Pancreas (tissue), 10 donors: Measurements from ENCODE around the gene ASB1. TPM values are rescaled to one million over a fixed set of nuclear protein-coding genes. Genes with fewer than 3 reads are reported as not detected.

Experiments used
- ATAC-seq, 4 donors: fragments of 200-7000 bp; cut with Tn5 transposase; one replicate each; pipeline versions ENCODE4 v1.8.0 to v1.9.1; 2020; ENCODE audit warnings: mild to moderate bottlenecking in 4 of 4, moderate library complexity in 4 of 4
- DNase-seq, 6 donors: peaks; one replicate each; pipeline ENCODE4 v3.0.0-alpha.2; 2020
- FAIRE-seq: peaks from 2 replicates; lab custom pipeline; 2012; peaks lifted over from hg19 to GRCh38; lab: Jason Lieb, UNC
- H3K27ac ChIP-seq, 4 donors: fragments of 200-600 bp; sonication (generic); 1 replicate in 3 of 4; 2 replicates in 1 of 4; pipeline versions ENCODE4 v1.5.0 to v1.8.0; 2020
- H3K27me3 ChIP-seq, 4 donors: fragments of 200-600 bp; one replicate each; pipeline ENCODE4 v1.8.0; 2021
- H3K36me3 ChIP-seq, 3 donors: fragments of 200-600 bp; sonication (generic) in 1 of 3; one replicate each; pipeline versions ENCODE4 v1.5.0 to v1.8.0; 2020 to 2021
- H3K4me1 ChIP-seq, 3 donors: fragments of 200-600 bp; one replicate each; pipeline ENCODE4 v1.8.0; 2021
- H3K4me3 ChIP-seq, 4 donors: fragments of 200-600 bp; sonication (generic) in 2 of 4; one replicate each; pipeline versions ENCODE4 v1.5.0 to v1.8.0; 2020 to 2021
- H3K9me3 ChIP-seq, 4 donors: fragments of 200-600 bp; one replicate each; pipeline ENCODE4 v1.8.0; 2021
- CTCF ChIP-seq, 4 donors: fragments of 200-600 bp; sonication (generic) in 3 of 4; IDR thresholded peaks; one replicate each; pipeline versions ENCODE4 v1.5.0 to v1.8.0; 2021; ENCODE audit warnings: antibody characterized with exemption in 4 of 4
- WGBS, 2 donors: extraction: QIAGEN DNeasy Blood & Tissue Kit; methylation state at CpG; one replicate each; pipeline ENCODE4 v1.1.7; 2013; 5-methylcytosine and 5-hydroxymethylcytosine counted together
- intact Hi-C, 3 donors: fragments of 100-400 bp; cut with DNase I; formaldehyde crosslinking; loops; one replicate each; pipeline versions ENCODE4 v1.11.1 to v1.14.2; 2022
- polyA plus RNA-seq, 2 donors: library from polyadenylated mRNA; stranded (reverse); fragments of 200-250 nt; gene quantifications; one replicate each; pipeline ENCODE4 v1.2.3, GENCODE V29; 2013
- total RNA-seq, 6 donors: library from RNA; stranded (reverse); fragmentation: NEBNext Ultra II Directional in 4 of 6; extraction: Animal tissue kit (Norgen Biotek cat#: 25700) in 4 of 6; gene quantifications; one replicate each; pipeline versions ENCODE4 v1.2.1 to v1.2.4, GENCODE V29; 2021 to 2023
- donor health status: healthy with polysubstance abuse.
- donor health status: DM: no; HTN: no; CAD: no; lungs with moderate emphysema.
- donor health status: DM: no; HTN: no; CAD: no.
- donor health status: control.
- donor health status: control.
- donor health status: Bipolar disorder and iron deficiency.
- donor health status: DM: yes; HTN: yes; CAD: no.
- donor health status: DM: no; HTN: no; CAD: no.
- donor health status: DM: no; HTN: no; CAD: no.
- donor health status: DM: yes; HTN: yes; CAD: no.

The ASB1 gene
- total and polyA plus RNA-seq, 8 donors, result 11.3 to 25.1 (median 13.8) TPM

GRCh38 chr2:238407566-238407965, 19.2 kb upstream of the ASB1 start:
- Histone ChIP-seq H3K4me3 (no peak overlapping the region), H3K27me3 (no peaks in the 10 kb centered on the region), H3K4me1 (no peaks in the 10 kb centered on the region), H3K27ac (no peak overlapping the region), H3K9me3 (no peaks in the 10 kb centered on the region), H3K36me3 (no peaks in the 10 kb centered on the region)
- ATAC-seq, result no peak
- WGBS, 2 donors, result 92 to 95% methylated on average over 11 of the region's 11 CpGs
- intact Hi-C loops, result no loop called here
- DNase-seq, result no peak
- no peak for TF ChIP-seq CTCF (IDR thresholded peaks at IDR 0.05)
- no peak for FAIRE-seq

GRCh38 chr2:238408615-238409340, 17.9 kb upstream of the ASB1 start:
- ATAC-seq (no peak), FAIRE-seq (no peak), DNase-seq (no peak)
- Histone ChIP-seq H3K27ac (no peak overlapping the region), H3K9me3 (no peaks in the 10 kb centered on the region), H3K27me3 (no peaks in the 10 kb centered on the region), H3K4me1 (no peaks in the 10 kb centered on the region), H3K36me3 (no peaks in the 10 kb centered on the region), H3K4me3 (no peak overlapping the region)
- no peak for TF ChIP-seq CTCF (IDR thresholded peaks at IDR 0.05)
- intact Hi-C loops, result no loop called here
- 91 to 93% methylated on average over 17 of the region's 17 CpGs for whole genome bisulfite sequencing, 2 donors

GRCh38 chr2:238409341-238410199, 17.2 kb upstream of the ASB1 start:
- Histone ChIP-seq H3K4me1 (no peaks in the 10 kb centered on the region), H3K27ac (no peak overlapping the region), H3K9me3 (no peaks in the 10 kb centered on the region), H3K27me3 (no peaks in the 10 kb centered on the region), H3K36me3 (no peaks in the 10 kb centered on the region), H3K4me3 (no peak overlapping the region)
- no peak for TF ChIP-seq CTCF (IDR thresholded peaks at IDR 0.05)
- 92 to 97% methylated on average over 34 of the region's 34 CpGs for WGBS, 2 donors
- FAIRE-seq (no peak), ATAC-seq (no peak), DNase-seq (no peak)
- intact Hi-C loops, result no loop called here

- no peaks in the 10 kb centered on the region for H3K4me1 ChIP-seq
- H3K4me3 ChIP-seq, result no peak overlapping the region
- no peaks in the 10 kb centered on the region for H3K9me3 ChIP-seq
- DNase-seq, result no peak
- WGBS, 2 donors, result 83 to 91% methylated on average over 12 of the region's 12 CpGs
- no peak for ATAC-seq
- H3K36me3 ChIP-seq, result no peaks in the 10 kb centered on the region
- no peak for TF ChIP-seq CTCF (IDR thresholded peaks at IDR 0.05)
- no peaks in the 10 kb centered on the region for H3K27me3 ChIP-seq
- intact Hi-C loops, result no loop called here
- no peak overlapping the region for H3K27ac ChIP-seq
- no peak for FAIRE-seq
These were observed 14.5 kb upstream of the ASB1 start for GRCh38 chr2:238412067-238412767.
